ENCODE data around the gene CD300LF.

Gene CD300LF

GRCh38 chr17:74712301-74712700 lies 422 bp downstream of the CD300LF start:
- no peak for TF ChIP-seq CTCF (IDR thresholded peaks at IDR 0.05; ENCODE audit: unreplicated experiment in 3 of 3)
- no peaks in the 10 kb centered on the region for H3K36me3 Mint-ChIP-seq (ENCODE audit: low read depth)
- peaks cover 49% of the 10 kb centered on the region for H3K27me3 Mint-ChIP-seq (ENCODE audit: low read depth)
- no peak overlapping the region for H3K4me3 Mint-ChIP-seq
- H3K27ac Mint-ChIP-seq = no peak overlapping the region
- no peaks in the 10 kb centered on the region for H3K9me3 Mint-ChIP-seq
- no peaks in the 10 kb centered on the region for H3K4me1 Mint-ChIP-seq

GRCh38 chr17:74711058-74711824 lies 1.5 kb downstream of the CD300LF start:
- Mint-ChIP-seq H3K4me3 (no peak overlapping the region), H3K36me3 (ENCODE audit: low read depth) (no peaks in the 10 kb centered on the region), H3K9me3 (no peaks in the 10 kb centered on the region), H3K4me1 (no peaks in the 10 kb centered on the region), H3K27me3 (ENCODE audit: low read depth) (peaks cover 50% of the 10 kb centered on the region), H3K27ac (no peak overlapping the region)
- TF ChIP-seq CTCF (IDR thresholded peaks at IDR 0.05; ENCODE audit: unreplicated experiment in 3 of 3) = no peak

GRCh38 chr17:74704544-74704943 lies 8.2 kb downstream of the CD300LF start:
- Mint-ChIP-seq H3K4me1 (no peaks in the 10 kb centered on the region), H3K9me3 (no peaks in the 10 kb centered on the region), H3K27ac (no peak overlapping the region), H3K36me3 (ENCODE audit: low read depth) (no peaks in the 10 kb centered on the region), H3K27me3 (ENCODE audit: low read depth) (peaks cover 48% of the 10 kb centered on the region), H3K4me3 (no peak overlapping the region)
- TF ChIP-seq CTCF (IDR thresholded peaks at IDR 0.05; ENCODE audit: unreplicated experiment in 3 of 3) = no peak

- Mint-ChIP-seq H3K9me3 (no peaks in the 10 kb centered on the region), H3K27ac (no peak overlapping the region), H3K36me3 (ENCODE audit: low read depth) (no peaks in the 10 kb centered on the region), H3K4me1 (no peaks in the 10 kb centered on the region), H3K4me3 (no peak overlapping the region), H3K27me3 (ENCODE audit: low read depth) (peaks cover 42% of the 10 kb centered on the region)
- TF ChIP-seq CTCF (IDR thresholded peaks at IDR 0.05; ENCODE audit: unreplicated experiment in 3 of 3) = no peak
These were observed 9.4 kb downstream of the CD300LF start for GRCh38 chr17:74703311-74703710.

- Mint-ChIP-seq H3K36me3 (ENCODE audit: low read depth) (no peaks in the 10 kb centered on the region), H3K9me3 (no peaks in the 10 kb centered on the region), H3K27me3 (ENCODE audit: low read depth) (peaks cover 37% of the 10 kb centered on the region), H3K4me1 (no peaks in the 10 kb centered on the region), H3K27ac (no peak overlapping the region), H3K4me3 (no peak overlapping the region)
- TF ChIP-seq CTCF (IDR thresholded peaks at IDR 0.05; ENCODE audit: unreplicated experiment in 3 of 3) = no peak
These were observed 10.4 kb downstream of the CD300LF start for GRCh38 chr17:74702116-74702871.

Data from nephron (organoid).